HEK293T (cell line): ENCODE data around the gene CAGE1.

ENCODE experiments used
- ARNT ChIP-seq: fragments of 450-650 bp; IDR thresholded peaks from 2 replicates; pipeline ENCODE4 v1.6.1; 2017; ENCODE audit warnings: mild to moderate bottlenecking
- BHLHE40 ChIP-seq: fragments of 450-650 bp; IDR thresholded peaks from 2 replicates; pipeline ENCODE4 v1.6.1; 2016; ENCODE audit warnings: mild to moderate bottlenecking, moderate library complexity, borderline replicate concordance
- CTBP1 ChIP-seq: fragments of 450-650 bp; IDR thresholded peaks from 2 replicates; pipeline ENCODE4 v1.6.1; 2016; ENCODE audit warnings: borderline replicate concordance
- FOXA1 ChIP-seq: fragments of 450-650 bp; IDR thresholded peaks from 2 replicates; pipeline ENCODE4 v1.6.1; 2016; ENCODE audit warnings: mild to moderate bottlenecking
- FOXK2 ChIP-seq: fragments of 450-650 bp; IDR thresholded peaks from 2 replicates; pipeline ENCODE4 v1.6.1; 2016; ENCODE audit warnings: mild to moderate bottlenecking
- FOXM1 ChIP-seq: fragments of 450-650 bp; IDR thresholded peaks from 2 replicates; pipeline ENCODE4 v1.6.1; 2017; ENCODE audit warnings: mild to moderate bottlenecking, borderline replicate concordance
- L3MBTL2 ChIP-seq: fragments of 450-650 bp; conservative IDR thresholded peaks from 2 replicates; pipeline ENCODE4 v1.6.1; 2016; ENCODE audit warnings: mild to moderate bottlenecking
- LEF1 ChIP-seq: fragments of 450-650 bp; IDR thresholded peaks from 2 replicates; pipeline ENCODE4 v1.6.1; 2017; ENCODE audit warnings: mild to moderate bottlenecking, borderline replicate concordance
- NFRKB ChIP-seq: fragments of 450-650 bp; IDR thresholded peaks from 2 replicates; pipeline ENCODE4 v1.6.1; 2016; ENCODE audit warnings: mild to moderate bottlenecking, moderate library complexity
- SP1 ChIP-seq: fragments of 450-650 bp; IDR thresholded peaks from 2 replicates; pipeline ENCODE4 v1.6.1; 2017
- SUZ12 ChIP-seq: fragments of 450-650 bp; IDR thresholded peaks from 2 replicates; pipeline ENCODE4 v1.6.1; 2016; ENCODE audit warnings: mild to moderate bottlenecking
- TARDBP ChIP-seq: fragments of 450-650 bp; IDR thresholded peaks from 2 replicates; pipeline ENCODE4 v1.6.1; 2016
- ZNF384 ChIP-seq: fragments of 450-650 bp; IDR thresholded peaks from 2 replicates; pipeline ENCODE4 v1.6.1; 2016
- TF ChIP-seq, protein P1 (sequence below): fragments of 450-650 bp; IDR thresholded peaks from 2 replicates; pipeline ENCODE4 v1.6.1; 2016

DNA sequence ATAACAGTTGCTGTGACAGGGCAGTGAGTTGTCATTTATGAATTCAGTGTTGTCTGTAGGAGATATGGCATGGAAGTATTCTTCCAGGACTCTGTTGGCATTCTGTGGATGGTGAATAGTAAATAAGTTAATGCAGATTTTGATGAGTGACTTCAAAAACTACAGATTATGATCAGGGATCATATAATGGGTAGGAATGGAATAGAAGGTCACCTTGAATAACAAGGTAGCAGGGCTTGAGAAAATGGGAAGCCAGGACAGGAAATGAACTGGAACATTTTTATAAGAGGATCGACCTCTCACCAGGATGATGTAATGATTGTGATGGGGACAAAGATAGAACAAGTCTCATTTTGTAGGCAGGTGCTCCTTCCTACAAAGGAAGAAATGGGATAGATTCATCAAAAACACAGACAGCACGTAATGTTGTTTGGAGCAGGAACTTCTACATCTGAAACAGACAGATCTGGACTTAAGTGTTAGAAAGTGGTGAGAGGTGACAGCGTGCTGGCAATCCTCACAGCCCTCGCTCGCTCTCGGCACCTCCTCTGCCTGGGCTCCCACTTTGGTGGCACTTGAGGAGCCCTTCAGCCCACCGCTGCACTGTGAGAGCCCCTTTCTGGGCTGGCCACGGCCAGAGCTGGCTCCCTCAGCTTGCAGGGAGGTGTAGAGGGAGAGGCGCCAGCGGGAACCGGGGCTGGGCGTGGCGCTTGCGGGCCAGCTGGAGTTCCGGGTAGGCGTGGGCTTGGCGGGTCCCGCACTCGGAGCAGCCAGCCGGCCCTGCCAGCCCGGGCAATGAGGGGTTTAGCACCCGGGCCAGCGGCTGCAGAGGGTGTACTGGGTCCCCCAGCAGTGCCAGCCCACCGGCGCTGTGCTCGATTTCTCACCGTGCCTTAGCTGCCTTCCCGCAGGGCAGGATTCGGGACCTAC lies 45.7 kb downstream of the CAGE1 start:
- TF ChIP-seq LEF1 (no peak), BHLHE40 (no peak), SP1 (no peak), FOXK2 (no peak), CTBP1 (no peak), FOXA1 (no peak), ZNF384 (no peak), L3MBTL2 (no peak), ARNT (no peak), FOXM1 (no peak), TARDBP (no peak), SUZ12 (no peak), NFRKB (no peak)
- TF ChIP-seq, protein P1, sequence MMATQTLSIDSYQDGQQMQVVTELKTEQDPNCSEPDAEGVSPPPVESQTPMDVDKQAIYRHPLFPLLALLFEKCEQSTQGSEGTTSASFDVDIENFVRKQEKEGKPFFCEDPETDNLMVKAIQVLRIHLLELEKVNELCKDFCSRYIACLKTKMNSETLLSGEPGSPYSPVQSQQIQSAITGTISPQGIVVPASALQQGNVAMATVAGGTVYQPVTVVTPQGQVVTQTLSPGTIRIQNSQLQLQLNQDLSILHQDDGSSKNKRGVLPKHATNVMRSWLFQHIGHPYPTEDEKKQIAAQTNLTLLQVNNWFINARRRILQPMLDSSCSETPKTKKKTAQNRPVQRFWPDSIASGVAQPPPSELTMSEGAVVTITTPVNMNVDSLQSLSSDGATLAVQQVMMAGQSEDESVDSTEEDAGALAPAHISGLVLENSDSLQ = no peak
